NCI-H345 treated with DMSO at 0.1 percent for 48 hours (cell line): ENCODE measurements around the gene TRIM34.
"Not testable (repeated sequence)": the region's sequence is repeated elsewhere in the genome, so short reads cannot be mapped to it uniquely, and the experiment has no call there.

Source experiments
- DNase-seq: peaks from one replicate; lab custom pipeline; 2025; ENCODE audit not compliant: unreplicated experiment; lab: John Stamatoyannopoulos, UW

The TRIM34 gene

GRCh38 chr11:5620651-5621521 is 3.9 kb upstream of the TRIM34 start:
- no peak for DNase-seq

GRCh38 chr11:5621580-5621979 is 3.2 kb upstream of the TRIM34 start:
- no peak for DNase-seq

GRCh38 chr11:5622802-5623201 is 2.0 kb upstream of the TRIM34 start:
- DNase-seq = no peak

GRCh38 chr11:5625281-5625680 is 480 bp downstream of the TRIM34 start:
- DNase-seq = no peak

- no peak for DNase-seq
Observed at GRCh38 chr11:5626196-5626595, 1.4 kb downstream of the TRIM34 start.

GRCh38 chr11:5631417-5631816 is 6.6 kb downstream of the TRIM34 start:
- no peak for DNase-seq

- no peak for DNase-seq
Observed at GRCh38 chr11:5631969-5632635, 7.3 kb downstream of the TRIM34 start.

- no peak for DNase-seq
Observed at GRCh38 chr11:5639953-5640352, 15.2 kb downstream of the TRIM34 start.

- no peak for DNase-seq
Observed at GRCh38 chr11:5643585-5643984, 18.8 kb downstream of the TRIM34 start.

- no peak for DNase-seq
Observed at GRCh38 chr11:5646139-5646538, 21.3 kb downstream of the TRIM34 start.

GRCh38 chr11:5655474-5655873 is 30.7 kb downstream of the TRIM34 start:
- DNase-seq = no peak

GRCh38 chr11:5656956-5657355 is 32.2 kb downstream of the TRIM34 start:
- not testable (repeated sequence) for DNase-seq

- no peak for DNase-seq
Observed at GRCh38 chr11:5658318-5658717, 33.5 kb downstream of the TRIM34 start.

- no peak for DNase-seq
Observed at GRCh38 chr11:5663511-5663910, 38.7 kb downstream of the TRIM34 start.

- no peak for DNase-seq
Observed at GRCh38 chr11:5665051-5665570, 40.3 kb downstream of the TRIM34 start.

- no peak for DNase-seq
Observed at GRCh38 chr11:5665746-5666401, 41.1 kb downstream of the TRIM34 start.

GRCh38 chr11:5666402-5666793 is 41.6 kb downstream of the TRIM34 start:
- DNase-seq = no peak

GRCh38 chr11:5671831-5672230 is 47.0 kb downstream of the TRIM34 start:
- DNase-seq = no peak

- DNase-seq = no peak
Observed at GRCh38 chr11:5674391-5674790, 49.6 kb downstream of the TRIM34 start.

GRCh38 chr11:5679811-5680210 is 55.0 kb downstream of the TRIM34 start:
- DNase-seq = no peak

GRCh38 chr11:5682890-5683441 is 58.2 kb downstream of the TRIM34 start:
- DNase-seq = not testable (repeated sequence)
